NCI-H2196 treated with DMSO at 0.1 percent for 48 hours (cell line): ENCODE data around the gene CDK8.

ENCODE experiments used
- DNase-seq: peaks from one replicate; lab custom pipeline; 2025; ENCODE audit not compliant: unreplicated experiment; lab: John Stamatoyannopoulos, UW

CDK8 gene

GRCh38 chr13:26436914-26437313 lies 183.0 kb downstream of the CDK8 start:
- no peak for DNase-seq

GRCh38 chr13:26440111-26440510 lies 186.2 kb downstream of the CDK8 start:
- DNase-seq, result no peak

GRCh38 chr13:26441476-26441875 lies 187.5 kb downstream of the CDK8 start:
- DNase-seq, result no peak

- DNase-seq, result no peak
These were observed 188.6 kb downstream of the CDK8 start for GRCh38 chr13:26442541-26442940.

GRCh38 chr13:26445092-26445491 lies 191.2 kb downstream of the CDK8 start:
- no peak for DNase-seq

DNA sequence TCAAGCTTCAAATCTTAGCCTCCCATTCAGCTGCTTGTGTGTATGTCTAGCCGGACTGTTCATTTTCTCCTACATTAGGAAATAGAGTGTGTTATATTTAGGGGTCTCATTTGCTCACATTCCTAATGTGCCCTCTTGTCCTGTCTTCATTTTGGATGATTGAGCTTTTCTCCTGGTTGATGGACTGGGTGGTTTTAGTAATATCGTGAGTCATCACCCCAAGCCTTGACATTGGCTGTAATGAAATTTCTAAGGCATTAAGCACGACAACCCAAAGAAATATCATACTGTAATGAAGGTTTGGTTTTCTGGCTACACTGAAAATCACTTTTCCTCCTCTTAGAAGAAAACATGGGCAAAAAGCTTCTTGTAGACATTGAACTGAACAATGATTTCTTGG lies 192.8 kb downstream of the CDK8 start:
- no peak for DNase-seq

- DNase-seq, result no peak
These were observed 194.1 kb downstream of the CDK8 start for GRCh38 chr13:26448032-26448431.

GRCh38 chr13:26449063-26449848 lies 195.3 kb downstream of the CDK8 start:
- no peak for DNase-seq
